ENCODE results near the gene GNG3. TPM values are rescaled to one million over a fixed set of nuclear protein-coding genes. Genes with fewer than 3 reads are reported as not detected.

The GNG3 gene
- total RNA-seq, 1 donor from 2014 or later, result 11.3 TPM

DNA sequence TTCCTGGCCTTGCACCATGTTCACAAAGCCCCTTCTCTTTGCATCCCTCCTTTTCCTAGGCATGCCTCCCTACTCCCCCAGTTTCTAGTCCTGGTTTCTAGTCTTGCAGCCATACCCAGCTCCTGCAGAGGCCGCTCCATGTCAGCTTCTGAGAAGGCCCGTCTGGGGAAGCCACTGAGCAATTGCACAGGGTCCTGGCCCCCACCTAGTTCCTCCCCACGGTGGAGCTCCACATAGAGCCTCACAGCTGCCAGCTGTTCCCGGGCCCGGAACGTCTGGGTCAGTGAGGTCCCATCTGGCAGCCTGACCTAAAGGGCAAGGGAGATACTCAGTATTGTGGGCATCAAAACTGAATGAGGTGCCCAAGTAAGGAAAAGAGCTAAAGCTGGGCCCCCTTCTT, 30.8 kb upstream of the GNG3 start:
- H3K4me1 Mint-ChIP-seq, result peaks cover 45% of the 10 kb centered on the region
- DNase-seq (ENCODE audit: low read depth, low spot score), result no peak
- TF ChIP-seq, protein P1, sequence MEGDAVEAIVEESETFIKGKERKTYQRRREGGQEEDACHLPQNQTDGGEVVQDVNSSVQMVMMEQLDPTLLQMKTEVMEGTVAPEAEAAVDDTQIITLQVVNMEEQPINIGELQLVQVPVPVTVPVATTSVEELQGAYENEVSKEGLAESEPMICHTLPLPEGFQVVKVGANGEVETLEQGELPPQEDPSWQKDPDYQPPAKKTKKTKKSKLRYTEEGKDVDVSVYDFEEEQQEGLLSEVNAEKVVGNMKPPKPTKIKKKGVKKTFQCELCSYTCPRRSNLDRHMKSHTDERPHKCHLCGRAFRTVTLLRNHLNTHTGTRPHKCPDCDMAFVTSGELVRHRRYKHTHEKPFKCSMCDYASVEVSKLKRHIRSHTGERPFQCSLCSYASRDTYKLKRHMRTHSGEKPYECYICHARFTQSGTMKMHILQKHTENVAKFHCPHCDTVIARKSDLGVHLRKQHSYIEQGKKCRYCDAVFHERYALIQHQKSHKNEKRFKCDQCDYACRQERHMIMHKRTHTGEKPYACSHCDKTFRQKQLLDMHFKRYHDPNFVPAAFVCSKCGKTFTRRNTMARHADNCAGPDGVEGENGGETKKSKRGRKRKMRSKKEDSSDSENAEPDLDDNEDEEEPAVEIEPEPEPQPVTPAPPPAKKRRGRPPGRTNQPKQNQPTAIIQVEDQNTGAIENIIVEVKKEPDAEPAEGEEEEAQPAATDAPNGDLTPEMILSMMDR (conservative IDR thresholded peaks at IDR 0.05), result no peak
- H3K9me3 Mint-ChIP-seq, result no peaks in the 10 kb centered on the region
- H3K4me3 Mint-ChIP-seq, result peak overlapping the region; percentile 92
- no peak overlapping the region for H3K27ac Mint-ChIP-seq (ENCODE audit: unreplicated experiment)
- H3K36me3 Mint-ChIP-seq (ENCODE audit: low read depth), result peaks cover 5% of the 10 kb centered on the region
- H3K27me3 Mint-ChIP-seq (ENCODE audit: low read depth), result no peaks in the 10 kb centered on the region

DNA sequence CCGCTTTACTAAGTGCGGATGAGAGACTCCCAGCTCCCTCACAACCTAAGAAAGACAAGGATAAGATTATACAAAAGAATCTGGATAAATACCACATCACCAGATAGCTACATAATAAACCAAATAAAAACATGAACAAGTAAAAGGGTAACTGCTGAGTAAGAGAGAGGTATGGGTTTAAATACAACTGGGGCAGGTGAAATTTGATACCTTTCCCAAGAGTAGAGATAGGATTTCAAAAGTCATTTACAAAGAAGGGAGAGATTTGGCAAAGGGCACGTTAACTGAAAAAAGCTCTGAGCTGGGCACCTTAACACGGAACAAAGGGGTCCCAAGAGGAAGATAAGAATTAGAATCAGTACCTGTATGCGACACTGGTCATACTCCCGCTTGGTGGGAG, 30.3 kb upstream of the GNG3 start:
- Mint-ChIP-seq H3K27me3 (ENCODE audit: low read depth) (no peaks in the 10 kb centered on the region), H3K4me3 (peak overlapping the region; percentile 92), H3K36me3 (ENCODE audit: low read depth) (peaks cover 5% of the 10 kb centered on the region), H3K4me1 (peaks cover 41% of the 10 kb centered on the region), H3K27ac (ENCODE audit: unreplicated experiment) (peak overlapping the region; percentile 5), H3K9me3 (no peaks in the 10 kb centered on the region)
- no peak for DNase-seq (ENCODE audit: low read depth, low spot score)
- TF ChIP-seq, protein P1 (conservative IDR thresholded peaks at IDR 0.05), result no peak

DNA sequence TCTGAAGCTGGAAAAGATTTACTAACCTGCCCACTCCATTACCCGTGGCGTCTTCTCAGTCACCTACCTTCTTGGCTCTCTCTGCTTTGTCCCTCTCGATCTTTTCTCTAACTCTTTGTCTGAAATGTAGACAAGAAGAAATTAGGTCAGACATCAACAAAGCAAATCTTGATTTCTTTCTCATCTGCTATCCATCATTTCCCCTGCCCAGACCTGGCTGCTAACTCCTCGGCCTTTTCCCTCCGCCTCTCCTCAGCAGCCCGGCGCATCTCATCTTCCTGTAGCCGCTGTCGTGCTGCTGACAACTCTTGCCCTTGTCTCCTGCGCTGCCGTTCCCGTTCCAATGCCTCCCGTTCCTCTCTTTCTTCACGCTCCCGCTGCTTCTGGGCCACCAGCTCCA, 29.8 kb upstream of the GNG3 start:
- Mint-ChIP-seq H3K4me3 (peak overlapping the region; percentile 92), H3K4me1 (peaks cover 36% of the 10 kb centered on the region), H3K36me3 (ENCODE audit: low read depth) (peaks cover 5% of the 10 kb centered on the region), H3K27ac (ENCODE audit: unreplicated experiment) (peak overlapping the region; percentile 5), H3K27me3 (ENCODE audit: low read depth) (no peaks in the 10 kb centered on the region), H3K9me3 (no peaks in the 10 kb centered on the region)
- TF ChIP-seq, protein P1 (conservative IDR thresholded peaks at IDR 0.05), result no peak
- DNase-seq (ENCODE audit: low read depth, low spot score), result no peak

DNA sequence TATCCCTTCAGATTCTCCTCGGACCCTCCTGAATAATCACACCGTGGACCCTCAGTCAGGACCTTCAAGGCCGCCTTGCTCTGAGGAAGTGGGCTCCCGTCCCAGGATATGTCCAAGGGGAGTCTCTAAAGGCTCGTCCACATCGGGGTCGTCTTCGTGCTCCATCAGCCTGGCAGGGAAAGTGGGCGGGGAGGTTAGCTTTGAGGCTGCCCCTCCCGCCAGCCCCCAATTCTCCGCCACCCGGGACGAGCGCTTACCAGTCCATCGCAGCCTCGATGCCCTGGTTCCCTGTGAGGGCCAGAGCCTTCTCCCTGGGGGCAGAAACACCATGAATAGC, 29.1 kb upstream of the GNG3 start:
- H3K27ac Mint-ChIP-seq (ENCODE audit: unreplicated experiment), result peak overlapping the region; percentile 90

DNA sequence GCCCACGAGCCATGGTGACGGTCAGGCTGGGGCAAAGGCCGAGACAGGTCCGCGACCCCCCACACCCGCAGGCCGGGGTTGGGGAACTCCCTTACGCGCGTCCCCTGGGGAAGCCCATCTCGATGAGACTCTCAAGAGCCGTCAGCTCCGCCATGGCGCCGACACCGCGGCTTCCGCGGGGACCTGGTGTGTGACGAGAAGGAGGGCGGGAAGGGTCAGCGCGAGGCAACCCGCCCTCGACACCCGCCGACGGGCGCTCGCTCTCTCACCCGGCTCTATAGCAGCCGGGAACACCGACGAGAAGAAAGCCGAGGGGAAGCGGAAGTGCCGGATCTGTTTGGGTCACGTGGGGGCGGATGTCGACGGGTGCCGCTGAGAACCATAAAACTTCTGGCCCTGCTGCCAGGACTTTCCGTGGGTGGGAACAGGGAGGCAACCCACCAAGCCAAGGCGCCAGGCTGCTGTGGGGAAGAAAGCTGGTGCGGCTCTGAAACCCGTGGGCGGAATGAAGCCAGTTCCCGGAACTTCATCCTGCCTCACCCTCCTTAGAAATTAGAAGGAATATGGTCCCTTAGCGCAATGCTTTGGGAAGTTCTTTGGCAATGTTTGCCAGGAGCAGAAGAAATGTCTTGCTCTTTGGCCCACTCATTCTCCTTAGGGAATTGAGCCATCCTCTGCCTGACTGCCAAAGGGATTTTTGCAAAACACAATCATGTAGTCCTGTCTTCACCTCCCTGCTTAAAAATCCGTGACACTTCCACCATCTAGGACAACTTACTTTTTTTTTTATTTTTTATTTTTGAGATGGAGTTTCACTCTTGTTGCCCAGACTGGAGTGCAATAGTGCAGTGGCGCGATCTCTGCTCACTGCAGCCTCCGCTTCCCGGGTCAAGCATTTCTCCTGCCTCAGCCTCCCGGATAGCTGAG, 28.4 kb upstream of the GNG3 start, which contains the start of gene UBXN1:
TSS of gene UBXN1 (minus strand) at position 304 of the 927 bp plus-strand sequence. CDS start at position 154, 150 bp downstream.
- Mint-ChIP-seq H3K4me1 (peaks cover 32% of the 10 kb centered on the region), H3K27ac (ENCODE audit: unreplicated experiment) (peak within 1 kb of the TSS; percentile 90), H3K4me3 (peak within 1 kb of the TSS; percentile 92), H3K9me3 (no peaks in the 10 kb centered on the region), H3K36me3 (ENCODE audit: low read depth) (peaks cover 5% of the 10 kb centered on the region), H3K27me3 (ENCODE audit: low read depth) (no peaks in the 10 kb centered on the region)
- TF ChIP-seq, protein P1 (conservative IDR thresholded peaks at IDR 0.05), result no peak
- peak; percentile 71 for DNase-seq (ENCODE audit: low read depth, low spot score)

More for the DNA sequence above, 29.1 kb upstream of the GNG3 start:
- no peaks in the 10 kb centered on the region for H3K9me3 Mint-ChIP-seq
- TF ChIP-seq, protein P1 (conservative IDR thresholded peaks at IDR 0.05), result no peak
- H3K4me3 Mint-ChIP-seq, result peak overlapping the region; percentile 92
- H3K4me1 Mint-ChIP-seq, result peaks cover 32% of the 10 kb centered on the region
- H3K27me3 Mint-ChIP-seq (ENCODE audit: low read depth), result no peaks in the 10 kb centered on the region
- no peak for DNase-seq (ENCODE audit: low read depth, low spot score)
- H3K36me3 Mint-ChIP-seq (ENCODE audit: low read depth), result peaks cover 5% of the 10 kb centered on the region
